NCI-H1417 (cell line): ENCODE measurements around the gene TIMM8A.

Experiments used
- DNase-seq, 3 experiments: peaks; one replicate each; lab custom pipeline; 2025; lab: John Stamatoyannopoulos, UW

The TIMM8A gene, protein sequence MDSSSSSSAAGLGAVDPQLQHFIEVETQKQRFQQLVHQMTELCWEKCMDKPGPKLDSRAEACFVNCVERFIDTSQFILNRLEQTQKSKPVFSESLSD

DNA sequence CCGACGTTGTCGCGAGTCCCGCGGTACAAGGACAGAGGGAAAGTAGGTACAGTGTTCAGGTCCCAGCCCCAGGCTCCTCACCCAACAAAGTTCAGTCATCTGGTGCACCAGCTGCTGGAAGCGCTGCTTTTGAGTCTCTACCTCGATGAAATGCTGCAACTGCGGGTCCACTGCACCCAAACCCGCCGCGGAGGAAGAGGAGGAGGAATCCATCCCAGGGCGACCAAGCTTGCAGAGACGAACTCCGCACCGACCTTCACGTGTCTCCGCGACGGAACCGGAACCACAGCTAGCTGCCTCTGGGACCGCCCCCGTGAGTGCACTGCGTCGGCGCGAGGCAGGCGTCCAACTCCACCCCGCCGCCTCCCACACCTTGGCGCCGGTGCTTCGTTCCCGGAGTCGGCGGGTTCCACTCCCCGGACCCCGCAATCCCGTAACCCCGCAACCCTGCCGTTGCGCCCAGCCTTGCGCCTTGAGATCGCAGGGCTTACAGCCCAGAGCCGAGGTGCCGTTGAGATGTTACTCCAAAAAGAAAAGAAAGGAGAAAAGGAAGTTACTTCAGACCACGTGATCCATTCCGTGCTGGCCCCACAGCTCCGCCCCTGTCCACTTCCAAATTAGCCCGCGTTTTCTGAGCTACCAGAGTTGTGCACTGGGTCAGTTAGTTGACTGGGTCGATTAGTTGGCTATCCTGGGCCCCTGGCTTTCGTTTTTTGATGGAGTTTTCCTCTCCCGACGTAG, at the start of gene TIMM8A:
TIMM8A (minus strand) TSS at position 291 of the 741 bp plus-strand sequence; CDS start at position 213, 78 bp downstream.
- peak; percentile 82 to 85 (median 84) for DNase-seq

DNA sequence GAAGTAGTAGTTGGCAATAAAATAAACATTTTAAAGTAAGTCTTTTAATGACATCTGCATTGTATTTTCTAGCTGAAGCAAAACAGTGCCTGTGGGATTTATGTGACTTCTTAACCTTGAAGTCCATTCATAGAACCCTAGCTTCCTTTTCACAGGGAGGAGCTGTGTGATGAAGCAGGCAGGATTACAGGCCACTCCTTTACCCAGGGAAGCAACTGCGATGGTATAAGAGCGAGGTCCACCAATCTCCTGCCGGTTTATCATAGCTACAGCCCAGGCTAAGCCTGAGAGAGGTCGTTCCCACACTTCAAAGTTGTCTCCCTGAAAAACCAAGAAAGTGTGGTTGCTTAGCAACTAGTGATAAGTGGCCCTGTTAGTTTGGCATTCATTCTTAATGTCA, 49.2 kb upstream of the TIMM8A start:
- DNase-seq, result no peak

DNA sequence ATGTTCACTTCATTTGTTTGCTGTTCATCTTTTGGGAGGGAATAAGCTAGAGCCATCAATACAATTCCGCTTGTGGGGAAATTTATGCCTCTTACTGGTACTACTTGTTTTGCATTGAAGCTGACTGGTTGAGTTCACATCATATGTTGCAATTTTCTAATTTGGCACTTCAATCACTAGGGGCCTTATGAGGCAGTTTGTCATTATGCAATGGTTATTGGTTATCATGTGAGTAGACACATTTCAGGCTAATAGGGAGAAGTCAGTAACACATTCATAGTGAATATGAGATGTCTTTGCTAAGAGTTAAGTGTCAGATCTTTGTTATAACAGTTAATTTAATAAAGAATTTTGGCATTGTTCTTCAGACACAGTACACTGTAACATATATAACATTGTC, 47.2 kb upstream of the TIMM8A start:
- no peak for DNase-seq

DNA sequence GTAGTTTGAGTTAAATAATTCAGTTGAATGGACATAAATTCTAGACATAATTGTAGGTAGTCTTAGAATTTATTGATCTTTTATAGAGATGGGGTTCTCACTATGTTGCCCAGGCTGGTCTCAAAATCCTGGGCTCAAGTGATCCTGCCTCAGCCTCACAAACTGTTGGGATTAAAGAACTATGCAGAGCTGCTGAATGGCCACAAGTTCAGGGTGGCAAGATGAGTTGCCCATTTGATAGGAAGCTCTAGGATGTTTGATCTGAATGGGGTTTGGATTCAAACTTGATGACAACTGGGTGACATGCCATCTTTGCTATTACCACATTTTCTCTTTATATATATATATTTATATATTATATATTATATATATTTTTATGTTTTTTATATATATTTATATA, 45.8 kb upstream of the TIMM8A start:
- DNase-seq, result no peak

DNA sequence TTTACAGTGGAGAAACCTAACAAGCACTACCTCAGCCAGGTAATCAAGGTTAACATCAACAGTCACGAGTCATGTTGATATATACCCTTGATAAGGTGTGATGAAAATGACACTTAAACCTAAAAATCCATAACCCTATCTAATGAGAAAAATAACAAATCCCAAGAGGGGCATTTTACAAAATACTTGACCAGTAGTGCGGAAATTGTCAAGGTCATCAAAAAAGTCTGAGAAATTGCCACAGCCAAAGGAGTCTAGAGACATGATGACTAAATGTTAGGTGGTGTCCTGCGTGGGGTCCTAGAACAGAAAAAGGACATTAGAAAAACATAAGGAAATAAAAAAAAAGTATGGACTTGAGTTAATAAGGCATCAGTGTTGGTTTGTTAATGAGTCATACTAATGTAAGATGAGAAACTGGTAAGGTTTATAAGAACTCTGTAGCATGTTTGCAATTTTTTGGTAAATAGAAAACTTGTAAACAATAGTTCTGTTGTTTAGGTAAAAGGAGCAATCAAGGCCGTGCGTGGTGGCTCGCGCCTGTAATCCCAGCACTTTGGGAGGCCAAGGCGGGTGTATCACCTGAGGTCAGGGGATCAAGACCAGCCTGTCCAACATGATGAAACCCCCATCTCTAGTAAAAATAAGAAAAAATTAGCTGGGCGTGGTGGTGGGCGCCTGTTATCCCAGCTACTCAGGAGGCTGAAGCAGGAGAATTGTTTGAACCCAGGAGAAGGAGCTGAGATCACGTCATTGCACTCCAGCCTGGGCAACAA, 45.2 kb upstream of the TIMM8A start:
- DNase-seq, result no peak

- no peak for DNase-seq
Observed at GRCh38 chrX:101391831-101392230, 43.3 kb upstream of the TIMM8A start.

GRCh38 chrX:101390664-101391525, 42.4 kb upstream of the TIMM8A start, which contains the start of gene RPL36A:
TSS of gene RPL36A (plus strand) at chrX:101391011. CDS start at chrX:101391044, 33 bp downstream.
- peak; percentile 84 to 93 (median 91) for DNase-seq

- DNase-seq, result no peak
Observed at GRCh38 chrX:101388604-101389003, 40.1 kb upstream of the TIMM8A start.

DNA sequence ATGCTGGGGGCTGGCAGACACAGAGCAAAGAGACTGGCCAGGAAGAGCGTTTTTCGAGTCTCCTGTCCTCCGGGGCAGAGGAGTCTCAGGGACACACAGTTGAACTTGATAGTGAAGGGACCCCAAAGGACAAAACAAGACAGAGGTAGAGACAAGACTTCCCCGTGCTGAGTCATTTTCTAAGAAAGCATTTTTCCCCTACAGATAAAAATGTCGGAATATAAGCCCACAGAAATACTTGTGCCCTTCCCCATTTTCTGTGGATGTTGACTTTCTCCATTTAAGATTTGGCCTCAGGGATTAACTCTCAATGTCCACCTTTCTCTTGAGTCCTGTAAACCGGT, 38.0 kb upstream of the TIMM8A start:
- DNase-seq, result no peak

- DNase-seq, result no peak
Observed at GRCh38 chrX:101385795-101386541, 37.4 kb upstream of the TIMM8A start, which contains the start of gene BTK. TSS of gene BTK (minus strand) at chrX:101386191. CDS start at chrX:101375284, 10,907 bp downstream.

DNA sequence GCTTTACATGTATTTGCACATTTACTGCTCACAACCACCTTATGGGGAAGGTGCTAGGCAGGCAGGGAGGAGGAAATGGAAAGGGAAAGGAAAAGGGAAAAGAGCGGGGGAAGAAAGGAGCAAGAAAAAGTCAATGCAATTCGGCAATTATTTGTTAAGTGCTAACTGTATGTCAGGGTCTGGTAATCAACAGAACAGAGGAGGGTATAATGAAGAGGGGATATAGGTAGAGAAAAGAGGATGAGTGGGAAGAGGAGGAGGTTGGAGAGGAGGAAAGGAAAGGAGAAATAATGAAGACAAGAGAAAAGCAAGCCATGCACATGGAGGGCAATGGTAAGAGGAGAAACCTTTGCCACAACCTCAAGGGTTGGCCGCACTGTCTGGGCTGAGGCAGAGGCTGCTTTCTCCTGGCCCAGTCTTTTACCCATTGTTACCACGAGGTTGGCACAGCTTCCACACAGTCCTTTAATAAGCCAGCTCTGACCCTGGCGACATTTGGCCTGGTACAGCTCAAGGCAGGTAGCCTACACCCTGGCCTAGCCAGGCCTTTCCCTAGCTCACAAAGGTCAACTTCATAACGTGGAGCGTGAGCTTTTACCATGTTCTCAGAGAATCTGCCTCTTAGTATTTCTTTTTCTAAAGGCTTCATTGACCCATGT, 36.6 kb upstream of the TIMM8A start:
- DNase-seq, result no peak

DNA sequence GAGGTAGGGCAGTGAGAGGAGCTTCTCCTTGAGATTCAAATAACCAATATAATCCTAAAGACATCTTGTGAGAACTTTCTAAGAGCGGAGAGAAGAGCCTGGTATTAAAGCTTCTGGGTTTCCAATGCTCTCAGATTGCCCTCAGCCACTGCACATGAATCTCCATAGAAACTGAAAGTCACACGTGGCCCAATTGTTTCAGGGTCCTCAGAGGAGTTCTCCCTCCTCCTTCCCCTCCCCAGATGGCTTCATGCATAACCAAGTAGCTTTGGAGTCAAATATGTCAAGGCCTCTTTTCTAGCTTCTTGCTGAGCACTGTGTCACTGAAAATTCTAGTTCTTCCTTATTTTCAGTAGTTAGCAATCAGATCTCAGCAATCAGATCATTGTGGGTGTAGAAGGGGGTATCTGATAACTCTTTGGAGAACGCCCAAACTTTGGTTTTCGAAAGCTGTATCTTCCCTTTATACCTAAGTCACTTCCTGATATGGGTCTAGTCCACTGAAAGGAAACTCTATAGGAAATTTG, 35.2 kb upstream of the TIMM8A start:
- no peak for DNase-seq

DNA sequence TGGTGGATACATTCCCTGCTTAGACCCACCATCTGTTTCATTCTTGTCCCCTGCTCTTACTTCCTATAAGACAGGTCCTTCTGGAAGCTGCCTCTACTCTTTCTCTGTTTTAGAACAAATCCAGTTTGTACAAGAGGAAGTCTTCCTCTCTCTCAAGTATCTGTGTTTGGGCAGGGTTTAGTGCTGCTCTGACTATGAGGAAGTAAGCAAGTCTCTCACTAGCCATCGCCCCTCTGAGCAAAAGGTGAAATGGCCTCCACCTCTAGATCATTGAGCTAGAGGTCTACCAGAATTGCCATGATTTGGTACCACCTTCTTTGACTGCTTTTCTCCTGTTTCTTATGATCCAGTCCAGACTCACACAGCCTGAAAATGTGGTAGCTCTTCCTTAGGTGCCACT, 29.0 kb upstream of the TIMM8A start:
- no peak for DNase-seq

- DNase-seq, result no peak
Observed at GRCh38 chrX:101370888-101371504, 22.5 kb upstream of the TIMM8A start.

DNA sequence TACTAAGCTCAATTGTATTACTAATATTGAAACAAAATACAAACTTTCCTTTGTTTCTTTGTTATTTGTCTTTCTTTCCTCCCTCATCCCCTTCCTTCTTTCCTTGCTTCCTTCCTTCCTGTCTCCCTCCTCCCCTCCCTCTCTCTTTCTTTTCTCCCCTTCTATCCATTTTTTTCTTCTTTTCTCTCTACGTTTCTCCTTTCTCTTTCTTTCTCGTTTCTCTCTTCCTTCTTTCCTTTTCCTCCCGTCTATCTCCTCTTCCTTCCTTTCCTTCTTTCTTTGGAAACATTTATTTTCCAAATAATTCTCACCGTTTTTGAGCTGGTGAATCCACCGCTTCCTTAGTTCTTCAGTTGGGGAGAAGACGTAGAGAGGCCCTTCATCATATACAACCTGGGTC, 21.1 kb upstream of the TIMM8A start:
- no peak for DNase-seq

DNA sequence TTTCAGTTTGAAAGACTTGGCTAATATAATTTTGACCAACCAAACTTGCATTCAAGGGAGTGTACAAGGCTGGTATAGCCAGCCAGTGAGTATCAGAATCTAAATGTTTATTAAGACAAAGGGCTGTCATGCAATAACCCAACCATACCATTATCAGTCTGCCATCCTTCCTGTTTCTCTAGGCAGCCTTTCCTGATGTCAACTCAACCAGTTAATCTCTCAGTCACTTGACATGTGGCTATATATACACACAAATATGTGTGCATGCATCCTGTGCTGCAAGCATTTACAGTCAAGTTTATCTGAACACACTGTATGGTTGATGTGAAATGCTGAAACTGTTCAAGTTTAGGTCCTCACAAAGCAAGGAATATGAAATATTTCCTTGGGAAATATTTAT, 20.3 kb upstream of the TIMM8A start:
- no peak for DNase-seq

DNA sequence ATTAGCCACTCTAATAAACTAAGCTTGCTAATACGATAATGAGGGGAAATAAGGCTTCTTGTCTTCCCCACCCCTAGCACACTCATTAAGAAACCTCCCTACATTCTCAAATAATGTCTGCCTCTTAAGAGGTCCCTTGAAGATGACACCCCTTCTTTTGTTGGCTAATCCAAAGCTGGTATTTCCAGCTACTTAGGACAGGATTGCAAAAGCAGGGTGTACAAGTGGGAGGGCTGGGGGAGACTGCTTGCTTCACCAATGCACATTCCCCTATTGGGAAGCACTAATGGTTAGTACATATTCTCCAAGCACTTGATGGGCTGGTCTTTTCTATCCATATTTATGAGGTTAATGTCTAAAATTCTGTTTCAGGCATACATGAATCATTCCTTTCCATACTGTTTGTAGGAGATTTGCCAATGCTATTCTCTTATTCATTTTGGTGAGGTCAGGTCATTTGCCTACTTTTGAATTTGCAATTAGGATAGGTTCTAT, 16.8 kb upstream of the TIMM8A start:
- no peak for DNase-seq

GRCh38 chrX:101362757-101363156, 14.2 kb upstream of the TIMM8A start:
- DNase-seq, result no peak

GRCh38 chrX:101362116-101362515, 13.6 kb upstream of the TIMM8A start:
- no peak for DNase-seq

DNA sequence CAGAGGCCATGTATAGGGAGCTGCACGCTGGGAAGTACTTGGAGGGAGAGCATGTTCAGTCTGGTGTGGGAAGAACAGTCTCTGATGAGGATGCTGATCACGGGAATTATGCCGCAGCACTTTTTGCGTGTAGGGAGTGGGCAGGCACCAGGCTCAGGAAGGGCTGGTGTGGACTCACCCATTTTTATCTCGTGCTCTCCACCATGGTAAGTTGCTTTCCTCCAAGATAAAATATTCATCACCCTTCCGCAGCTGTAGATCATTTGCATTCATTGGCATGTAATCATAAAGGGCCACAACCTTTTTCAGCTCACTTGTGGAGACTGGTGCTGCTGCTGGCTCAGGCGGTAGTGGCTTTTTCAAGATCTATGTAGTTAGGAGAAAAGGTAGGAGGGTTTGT, 11.8 kb upstream of the TIMM8A start:
- no peak for DNase-seq
